ENCODE data around the gene ULK3.
A peak's percentile ranks its signal among the peaks of the same experiment; 100 is the strongest.

ULK3 gene

GRCh38 chr15:74821091-74821789, 21.7 kb downstream of the ULK3 start:
- DNase-seq: no peak

- DNase-seq: no peak
Measured at GRCh38 chr15:74820056-74820455, 22.9 kb downstream of the ULK3 start.

- no peak for DNase-seq
Measured at GRCh38 chr15:74817370-74817737, 25.6 kb downstream of the ULK3 start.

- no peak for DNase-seq
Measured at GRCh38 chr15:74816624-74817369, 26.2 kb downstream of the ULK3 start.

GRCh38 chr15:74815961-74816360, 27.0 kb downstream of the ULK3 start:
- DNase-seq: no peak

- no peak for DNase-seq
Measured at GRCh38 chr15:74815121-74815934, 27.6 kb downstream of the ULK3 start.

GRCh38 chr15:74812533-74812932, 30.4 kb downstream of the ULK3 start, which contains the start of gene LMAN1L:
LMAN1L (plus strand) TSS chr15:74812835; CDS start chr15:74812855, 20 bp downstream.
- DNase-seq: no peak

GRCh38 chr15:74809956-74810355, 33.0 kb downstream of the ULK3 start:
- no peak for DNase-seq

GRCh38 chr15:74809242-74809641, 33.7 kb downstream of the ULK3 start:
- no peak for DNase-seq

GRCh38 chr15:74808840-74809229, 34.1 kb downstream of the ULK3 start:
- DNase-seq: no peak

- no peak for DNase-seq
Measured at GRCh38 chr15:74808078-74808839, 34.7 kb downstream of the ULK3 start.

- DNase-seq: no peak
Measured at GRCh38 chr15:74807282-74807681, 35.7 kb downstream of the ULK3 start.

- no peak for DNase-seq
Measured at GRCh38 chr15:74804935-74805334, 38.0 kb downstream of the ULK3 start.

GRCh38 chr15:74802862-74803447, 40.0 kb downstream of the ULK3 start:
- DNase-seq: no peak

GRCh38 chr15:74802290-74802689, 40.7 kb downstream of the ULK3 start:
- DNase-seq: no peak

GRCh38 chr15:74801311-74801997, 41.5 kb downstream of the ULK3 start:
- DNase-seq: no peak

GRCh38 chr15:74800559-74801094, 42.3 kb downstream of the ULK3 start:
- no peak for DNase-seq

- peak; percentile 84 to 91 for DNase-seq
Measured at GRCh38 chr15:74799856-74800558, 42.9 kb downstream of the ULK3 start.

- peak; percentile 14 to 17 for DNase-seq
Measured at GRCh38 chr15:74799255-74799855, 43.6 kb downstream of the ULK3 start.
